Keratinocyte (primary cell): ENCODE results near the gene HKDC1. TPM values are rescaled to one million over a fixed set of nuclear protein-coding genes. Genes with fewer than 3 reads are reported as not detected.

ENCODE experiments used
- DNase-seq: peaks from one replicate; pipeline ENCODE4 v3.0.0-alpha.2; 2011; ENCODE audit warnings: low read depth, missing footprints, low spot score
- FAIRE-seq: peaks from 2 replicates; lab custom pipeline; 2011; peaks lifted over from hg19 to GRCh38; lab: Jason Lieb, UNC
- H2AFZ ChIP-seq: 2 replicates; pipeline ENCODE4 v1.6.0; 2012; ENCODE audit warnings: low read length, control low read depth, inconsistent platforms; ENCODE audit not compliant: control insufficient read depth
- H3K27ac ChIP-seq: 2 replicates; pipeline ENCODE4 v1.5.1; 2011; ENCODE audit warnings: low read length; ENCODE audit not compliant: control insufficient read depth, insufficient read depth
- H3K27me3 ChIP-seq: 3 replicates; pipeline ENCODE4 v1.6.0; 2011; ENCODE audit warnings: low read length; ENCODE audit not compliant: control insufficient read depth, insufficient read depth; ENCODE audit errors: extremely low read depth
- H3K36me3 ChIP-seq, 2 experiments: 2 replicates in 1 of 2; 3 replicates in 1 of 2; pipeline ENCODE4 v1.5.1; 2011; ENCODE audit warnings: low read length in 2 of 2, mild to moderate bottlenecking in 1 of 2; ENCODE audit not compliant: control insufficient read depth in 2 of 2, insufficient read depth in 2 of 2; ENCODE audit errors: extremely low read depth in 1 of 2
- H3K4me1 ChIP-seq: 3 replicates; pipeline ENCODE4 v1.5.1; 2011; ENCODE audit warnings: low read length; ENCODE audit not compliant: control insufficient read depth, insufficient read depth; ENCODE audit errors: extremely low read depth
- H3K4me2 ChIP-seq: 3 replicates; pipeline ENCODE4 v1.6.0; 2011; ENCODE audit warnings: low read depth, low read length; ENCODE audit not compliant: control insufficient read depth, insufficient read depth; ENCODE audit errors: extremely low read depth
- H3K4me3 ChIP-seq, 3 experiments: fragments of 200-600 bp in 1 of 3; sonication (generic) in 1 of 3; 2 replicates in 2 of 3; 3 replicates in 1 of 3; pipeline ENCODE4 v1.5.1; 2011 to 2016; ENCODE audit warnings: low read length in 3 of 3, mild to moderate bottlenecking in 3 of 3, control low read depth in 2 of 3, inconsistent platforms in 1 of 3, low read depth in 1 of 3, mixed read lengths in 1 of 3, mixed run types in 1 of 3, moderate library complexity in 1 of 3; ENCODE audit not compliant: control insufficient read depth in 2 of 3, insufficient read depth in 2 of 3; ENCODE audit errors: extremely low read depth in 1 of 3
- H3K79me2 ChIP-seq: 2 replicates; pipeline ENCODE4 v1.6.0; 2012; ENCODE audit warnings: low read length; ENCODE audit not compliant: control insufficient read depth, insufficient read depth
- H3K9ac ChIP-seq: 3 replicates; pipeline ENCODE4 v1.6.0; 2011; ENCODE audit warnings: low read length; ENCODE audit not compliant: control insufficient read depth, insufficient read depth; ENCODE audit errors: extremely low read depth
- H3K9me1 ChIP-seq: 3 replicates; pipeline ENCODE4 v1.6.0; 2011; ENCODE audit warnings: low read length; ENCODE audit not compliant: control insufficient read depth, insufficient read depth; ENCODE audit errors: extremely low read depth
- H3K9me3 ChIP-seq: 2 replicates; pipeline ENCODE4 v1.5.1; 2012; ENCODE audit warnings: low read depth, low read length; ENCODE audit not compliant: control insufficient read depth
- H4K20me1 ChIP-seq: 3 replicates; pipeline ENCODE4 v1.6.0; 2011; ENCODE audit warnings: low read length; ENCODE audit not compliant: control insufficient read depth, insufficient read depth; ENCODE audit errors: extremely low read depth
- EZH2 ChIP-seq: IDR thresholded peaks from one replicate; pipeline ENCODE4 v1.6.1; 2012; ENCODE audit warnings: inconsistent platforms, mild to moderate bottlenecking, low read length, moderate library complexity
- dilution Hi-C: fragments of 300-500 bp; cut with MboI; formaldehyde crosslinking; loops from one replicate; pipeline ENCODE4 v1.7.0; 2020; ENCODE audit warnings: low sequenced_read_pairs; ENCODE audit not compliant: extremely low pct_ligation_motif_present
- polyA plus RNA-seq, 5 experiments: library from polyadenylated mRNA; depleted of rRNA in 3 of 5; stranded (reverse) in 3 of 5; stranded (forward) in 1 of 5; unstranded in 1 of 5; fragments of >200 nt; gene quantifications; 1 replicate in 1 of 5; 2 replicates in 3 of 5; 3 replicates in 1 of 5; pipeline versions ENCODE4 v1.2.1 to v1.2.3, GENCODE V29; 2011 to 2012; ENCODE audit warnings: missing spikeins in 2 of 5, low read depth in 1 of 5, low replicate concordance in 1 of 5
- TF ChIP-seq, protein P1 (sequence below), 3 experiments: IDR thresholded peaks in 1 of 3; conservative IDR thresholded peaks in 1 of 3; optimal IDR thresholded peaks in 1 of 3; 2 replicates in 2 of 3; 3 replicates in 1 of 3; pipeline versions ENCODE3 to v1.5.1; 2011; ENCODE audit warnings: low read length in 3 of 3, mild to moderate bottlenecking in 3 of 3, moderate library complexity in 2 of 3, control low read depth in 1 of 3, inconsistent platforms in 1 of 3; ENCODE audit not compliant: insufficient read depth in 2 of 3; ENCODE audit errors: extremely low read depth in 1 of 3

Gene HKDC1
- polyA plus RNA-seq, 1 donor (not counting 4 experiments of a cell fraction or from before 2014, with no cell fraction given): 0.33 TPM

DNA sequence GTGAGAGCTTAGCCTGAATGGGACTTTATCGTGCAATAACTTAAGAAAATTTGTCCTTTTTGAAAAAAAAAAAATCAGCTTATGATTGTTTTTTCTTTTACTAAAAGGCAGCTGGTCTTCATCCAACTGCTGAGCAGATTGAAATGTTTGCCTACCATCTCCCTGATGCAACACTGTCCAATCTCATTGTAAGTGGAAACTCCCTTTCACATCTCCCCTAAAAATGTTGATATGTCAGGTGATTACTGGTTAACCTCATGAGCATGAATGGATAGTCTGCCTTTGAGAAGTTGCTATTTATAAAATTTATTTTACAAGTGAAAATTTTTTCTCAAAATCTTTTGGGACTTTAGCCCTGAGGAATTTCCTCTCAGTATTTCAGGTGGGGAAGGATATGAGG, 17.8 kb upstream of the HKDC1 start:
- no peak for TF ChIP-seq EZH2
- TF ChIP-seq, protein P1, sequence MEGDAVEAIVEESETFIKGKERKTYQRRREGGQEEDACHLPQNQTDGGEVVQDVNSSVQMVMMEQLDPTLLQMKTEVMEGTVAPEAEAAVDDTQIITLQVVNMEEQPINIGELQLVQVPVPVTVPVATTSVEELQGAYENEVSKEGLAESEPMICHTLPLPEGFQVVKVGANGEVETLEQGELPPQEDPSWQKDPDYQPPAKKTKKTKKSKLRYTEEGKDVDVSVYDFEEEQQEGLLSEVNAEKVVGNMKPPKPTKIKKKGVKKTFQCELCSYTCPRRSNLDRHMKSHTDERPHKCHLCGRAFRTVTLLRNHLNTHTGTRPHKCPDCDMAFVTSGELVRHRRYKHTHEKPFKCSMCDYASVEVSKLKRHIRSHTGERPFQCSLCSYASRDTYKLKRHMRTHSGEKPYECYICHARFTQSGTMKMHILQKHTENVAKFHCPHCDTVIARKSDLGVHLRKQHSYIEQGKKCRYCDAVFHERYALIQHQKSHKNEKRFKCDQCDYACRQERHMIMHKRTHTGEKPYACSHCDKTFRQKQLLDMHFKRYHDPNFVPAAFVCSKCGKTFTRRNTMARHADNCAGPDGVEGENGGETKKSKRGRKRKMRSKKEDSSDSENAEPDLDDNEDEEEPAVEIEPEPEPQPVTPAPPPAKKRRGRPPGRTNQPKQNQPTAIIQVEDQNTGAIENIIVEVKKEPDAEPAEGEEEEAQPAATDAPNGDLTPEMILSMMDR (optimal IDR thresholded peaks at IDR 0.05 in 1 of 3, IDR thresholded peaks at IDR 0.05 in 1 of 3, conservative IDR thresholded peaks at IDR 0.05 in 1 of 3; ENCODE audit: extremely low read depth in 1 of 3, insufficient read depth in 2 of 3, low read length in 3 of 3): no peak
- Histone ChIP-seq H3K9me3 (no peaks in the 10 kb centered on the region), H3K4me3 (no peak overlapping the region), H3K27me3 (no peaks in the 10 kb centered on the region), H3K36me3 (peaks cover 14 to 28% of the 10 kb centered on the region in 2 experiments), H3K9ac (no peak overlapping the region), H3K27ac (peak overlapping the region; percentile 40), H3K79me2 (no peaks in the 10 kb centered on the region), H3K9me1 (no peaks in the 10 kb centered on the region), H4K20me1 (no peaks in the 10 kb centered on the region), H3K4me2 (no peak overlapping the region), H3K4me1 (no peaks in the 10 kb centered on the region), H2AFZ (no peak overlapping the region)
- dilution Hi-C loops: no loop called here
- DNase-seq (no peak), FAIRE-seq (no peak)

DNA sequence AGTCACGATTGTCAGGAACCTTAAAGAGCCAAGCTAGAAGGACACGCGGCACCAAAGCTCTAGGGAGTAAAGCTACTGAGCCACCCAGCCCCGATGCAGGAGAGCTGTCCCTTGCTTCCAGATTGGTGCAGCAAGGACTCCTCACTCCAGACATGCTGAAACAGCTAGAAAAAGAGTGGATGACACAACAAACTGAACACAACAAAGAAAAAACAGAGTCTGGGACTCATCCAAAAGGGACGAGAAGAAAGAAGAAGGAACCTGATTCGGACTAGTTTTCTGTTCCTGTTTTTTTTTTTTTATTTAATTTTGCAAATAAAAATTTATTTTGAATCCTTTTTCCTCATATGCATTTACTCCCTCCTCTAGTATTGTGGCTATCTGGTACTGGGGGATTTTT, 11.4 kb upstream of the HKDC1 start:
- no peak for TF ChIP-seq EZH2
- TF ChIP-seq, protein P1 (optimal IDR thresholded peaks at IDR 0.05 in 1 of 3, IDR thresholded peaks at IDR 0.05 in 1 of 3, conservative IDR thresholded peaks at IDR 0.05 in 1 of 3; ENCODE audit: extremely low read depth in 1 of 3, insufficient read depth in 2 of 3, low read length in 3 of 3): no peak
- dilution Hi-C loops: no loop called here
- FAIRE-seq: no peak
- no peak overlapping the region for H3K4me3 ChIP-seq
- no peaks in the 10 kb centered on the region for H3K4me1 ChIP-seq
- no peak overlapping the region for H3K9ac ChIP-seq
- DNase-seq: no peak
- no peaks in the 10 kb centered on the region for H3K9me1 ChIP-seq
- peaks cover 9 to 11% of the 10 kb centered on the region in 2 experiments for H3K36me3 ChIP-seq
- no peaks in the 10 kb centered on the region for H3K79me2 ChIP-seq
- H3K4me2 ChIP-seq: no peak overlapping the region
- H4K20me1 ChIP-seq: no peaks in the 10 kb centered on the region
- no peaks in the 10 kb centered on the region for H3K27me3 ChIP-seq
- no peaks in the 10 kb centered on the region for H3K9me3 ChIP-seq
- no peak overlapping the region for H2AFZ ChIP-seq
- no peak overlapping the region for H3K27ac ChIP-seq
